Ishikawa (cell line): ENCODE measurements around the gene ATF5.

ENCODE experiments used
- CEBPB ChIP-seq: IDR thresholded peaks from 2 replicates; pipeline ENCODE4 v1.6.1; 2012
- CREB1 ChIP-seq: IDR thresholded peaks from 2 replicates; pipeline ENCODE4 v1.6.1; 2012; ENCODE audit warnings: low read depth
- EGR1 ChIP-seq: IDR thresholded peaks from 2 replicates; pipeline ENCODE4 v1.6.1; 2012
- EP300 ChIP-seq: IDR thresholded peaks from 2 replicates; pipeline ENCODE4 v1.6.1; 2012; ENCODE audit warnings: borderline replicate concordance
- FOXM1 ChIP-seq: IDR thresholded peaks from 2 replicates; pipeline ENCODE4 v1.6.1; 2012; ENCODE audit warnings: low read depth, borderline replicate concordance
- RAD21 ChIP-seq: IDR thresholded peaks from 2 replicates; pipeline ENCODE4 v1.6.1; 2012; ENCODE audit warnings: low read depth
- TAF1 ChIP-seq: IDR thresholded peaks from 2 replicates; pipeline ENCODE4 v1.6.1; 2012; ENCODE audit warnings: low read depth, mild to moderate bottlenecking
- TCF12 ChIP-seq: IDR thresholded peaks from 2 replicates; pipeline ENCODE4 v1.6.1; 2012; ENCODE audit warnings: low read depth
- TEAD4 ChIP-seq: IDR thresholded peaks from 2 replicates; pipeline ENCODE4 v1.6.1; 2012
- YY1 ChIP-seq: IDR thresholded peaks from 2 replicates; pipeline ENCODE4 v1.6.1; 2012; ENCODE audit warnings: low read depth
- TF ChIP-seq, protein P1 (sequence below): IDR thresholded peaks from 2 replicates; pipeline ENCODE4 v1.6.1; 2012; ENCODE audit warnings: low read depth, mild to moderate bottlenecking
- TF ChIP-seq, protein P2 (sequence below): IDR thresholded peaks from 2 replicates; pipeline ENCODE4 v1.6.1; 2012

DNA sequence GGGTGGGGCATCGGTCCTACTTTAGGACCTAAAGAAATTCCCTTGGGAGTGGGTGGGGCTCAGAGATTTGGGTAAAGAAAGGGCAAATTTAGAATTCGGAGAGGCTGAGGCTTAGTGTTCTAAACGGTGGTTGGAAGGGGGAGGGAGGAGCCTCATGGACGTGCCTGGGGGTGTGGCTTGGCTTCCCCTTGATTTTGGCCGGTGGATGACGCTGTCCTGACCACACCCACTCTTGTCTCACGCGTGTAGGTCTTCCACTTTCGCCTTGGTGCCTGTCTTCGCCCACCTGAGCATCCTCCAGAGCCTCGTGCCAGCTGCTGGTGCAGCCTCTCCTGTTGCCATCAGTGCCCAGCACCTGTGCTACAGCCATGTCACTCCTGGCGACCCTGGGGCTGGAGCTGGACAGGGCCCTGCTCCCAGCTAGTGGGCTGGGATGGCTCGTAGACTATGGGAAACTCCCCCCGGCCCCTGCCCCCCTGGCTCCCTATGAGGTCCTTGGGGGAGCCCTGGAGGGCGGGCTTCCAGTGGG lies 1.5 kb downstream of the ATF5 start:
- TF ChIP-seq TEAD4: no peak
- TF ChIP-seq EGR1: no peak
- TF ChIP-seq CREB1: no peak
- TF ChIP-seq RAD21: no peak
- TF ChIP-seq FOXM1: no peak
- TF ChIP-seq, protein P1, sequence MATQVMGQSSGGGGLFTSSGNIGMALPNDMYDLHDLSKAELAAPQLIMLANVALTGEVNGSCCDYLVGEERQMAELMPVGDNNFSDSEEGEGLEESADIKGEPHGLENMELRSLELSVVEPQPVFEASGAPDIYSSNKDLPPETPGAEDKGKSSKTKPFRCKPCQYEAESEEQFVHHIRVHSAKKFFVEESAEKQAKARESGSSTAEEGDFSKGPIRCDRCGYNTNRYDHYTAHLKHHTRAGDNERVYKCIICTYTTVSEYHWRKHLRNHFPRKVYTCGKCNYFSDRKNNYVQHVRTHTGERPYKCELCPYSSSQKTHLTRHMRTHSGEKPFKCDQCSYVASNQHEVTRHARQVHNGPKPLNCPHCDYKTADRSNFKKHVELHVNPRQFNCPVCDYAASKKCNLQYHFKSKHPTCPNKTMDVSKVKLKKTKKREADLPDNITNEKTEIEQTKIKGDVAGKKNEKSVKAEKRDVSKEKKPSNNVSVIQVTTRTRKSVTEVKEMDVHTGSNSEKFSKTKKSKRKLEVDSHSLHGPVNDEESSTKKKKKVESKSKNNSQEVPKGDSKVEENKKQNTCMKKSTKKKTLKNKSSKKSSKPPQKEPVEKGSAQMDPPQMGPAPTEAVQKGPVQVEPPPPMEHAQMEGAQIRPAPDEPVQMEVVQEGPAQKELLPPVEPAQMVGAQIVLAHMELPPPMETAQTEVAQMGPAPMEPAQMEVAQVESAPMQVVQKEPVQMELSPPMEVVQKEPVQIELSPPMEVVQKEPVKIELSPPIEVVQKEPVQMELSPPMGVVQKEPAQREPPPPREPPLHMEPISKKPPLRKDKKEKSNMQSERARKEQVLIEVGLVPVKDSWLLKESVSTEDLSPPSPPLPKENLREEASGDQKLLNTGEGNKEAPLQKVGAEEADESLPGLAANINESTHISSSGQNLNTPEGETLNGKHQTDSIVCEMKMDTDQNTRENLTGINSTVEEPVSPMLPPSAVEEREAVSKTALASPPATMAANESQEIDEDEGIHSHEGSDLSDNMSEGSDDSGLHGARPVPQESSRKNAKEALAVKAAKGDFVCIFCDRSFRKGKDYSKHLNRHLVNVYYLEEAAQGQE: no peak
- TF ChIP-seq YY1: no peak
- no peak for TF ChIP-seq CEBPB
- TF ChIP-seq TAF1: no peak
- TF ChIP-seq EP300: no peak
- TF ChIP-seq, protein P2, sequence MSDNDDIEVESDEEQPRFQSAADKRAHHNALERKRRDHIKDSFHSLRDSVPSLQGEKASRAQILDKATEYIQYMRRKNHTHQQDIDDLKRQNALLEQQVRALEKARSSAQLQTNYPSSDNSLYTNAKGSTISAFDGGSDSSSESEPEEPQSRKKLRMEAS: no peak
- TF ChIP-seq TCF12: no peak
